Measurements from ENCODE around the gene COPE.

DNA sequence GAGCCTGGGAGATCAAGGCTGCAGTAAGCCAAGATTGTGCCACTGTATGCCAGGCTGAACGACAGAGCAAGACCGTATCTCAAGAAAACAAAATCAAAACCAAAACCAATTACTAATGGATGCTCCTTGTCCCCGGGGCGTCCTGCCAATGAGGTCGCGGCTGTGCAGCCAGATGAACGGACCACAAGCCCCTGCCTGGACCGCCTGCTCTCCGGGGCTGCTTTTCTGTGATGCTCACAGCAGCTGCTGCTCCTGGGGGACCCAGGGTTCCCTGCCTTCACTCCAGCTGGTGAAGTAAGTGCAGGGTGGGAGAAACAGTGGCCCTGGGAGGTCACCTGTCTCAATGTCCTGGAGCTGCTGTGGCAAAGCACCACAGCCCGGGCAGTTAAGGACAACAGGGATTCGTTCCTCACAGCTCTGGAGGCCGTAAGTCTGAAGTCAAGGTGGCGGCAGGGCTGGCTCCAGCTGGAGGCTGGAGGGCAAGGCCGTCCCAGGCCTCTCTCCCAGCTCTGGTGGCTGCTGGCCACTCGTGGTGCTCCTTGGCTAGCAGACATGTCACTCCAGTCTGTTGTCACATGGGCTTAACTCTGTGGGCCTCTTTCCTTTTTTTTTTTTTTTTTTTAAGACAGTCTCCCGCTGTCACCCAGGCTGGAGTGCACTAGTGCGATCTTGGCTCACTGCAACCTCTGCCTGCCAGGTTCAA is 10.1 kb downstream of the COPE start:
- TF ChIP-seq POLR2AphosphoS5 (IDR thresholded peaks at IDR 0.05; ENCODE audit: low read depth, low read length) (no peak; the same call in 1 of the 2 replicates), POLR2A (IDR thresholded peaks at IDR 0.05; ENCODE audit: low read depth, low read length) (no peak), TAF1 (IDR thresholded peaks at IDR 0.05; ENCODE audit: borderline replicate concordance, low read depth, low read length) (no peak)

Measured in GM12892 (cell line).